Ishikawa (cell line): ENCODE results near the gene POSTN.

Experiments used
- CEBPB ChIP-seq: IDR thresholded peaks from 2 replicates; pipeline ENCODE4 v1.6.1; 2012
- TAF1 ChIP-seq: IDR thresholded peaks from 2 replicates; pipeline ENCODE4 v1.6.1; 2012; ENCODE audit warnings: low read depth, mild to moderate bottlenecking

- TF ChIP-seq CEBPB: no peak
- TF ChIP-seq TAF1: no peak
These were observed 12.4 kb downstream of the POSTN start for GRCh38 chr13:37586164-37586563.
